Ovary (tissue), 9 donors: ENCODE data around the gene IFT52. TPM values are rescaled to one million over a fixed set of nuclear protein-coding genes. Genes with fewer than 3 reads are reported as not detected.

Source experiments
- DNase-seq, 5 donors: peaks; one replicate each; pipeline ENCODE4 v3.0.0-alpha.2; 2019 to 2020
- H3K27ac ChIP-seq, 2 donors: fragments of 200-600 bp; one replicate each; pipeline versions ENCODE4 v1.5.1 to v1.8.0; 2019 to 2022
- H3K27me3 ChIP-seq: fragments of 200-600 bp; one replicate; pipeline ENCODE4 v1.8.0; 2022
- H3K36me3 ChIP-seq: fragments of 200-600 bp; sonication (generic); one replicate; pipeline ENCODE4 v1.5.1; 2019
- H3K4me1 ChIP-seq: one replicate; pipeline ENCODE4 v1.8.1; 2013; ENCODE audit warnings: mild to moderate bottlenecking, moderate library complexity; ENCODE audit not compliant: insufficient read depth
- H3K4me3 ChIP-seq: fragments of 200-600 bp; sonication (generic); one replicate; pipeline ENCODE4 v1.5.1; 2017
- H3K9me3 ChIP-seq, 2 donors: fragments of 200-600 bp in 1 of 2; sonication (generic) in 1 of 2; one replicate each; pipeline versions ENCODE4 v1.5.1 to v1.8.1; 2013 to 2019; ENCODE audit warnings: mild to moderate bottlenecking in 1 of 2, moderate library complexity in 1 of 2
- CTCF ChIP-seq, 3 donors: fragments of 450-650 bp in 2 of 3; fragments of 200-600 bp in 1 of 3; IDR thresholded peaks; one replicate each; pipeline versions ENCODE4 v1.5.1 to v1.8.0; 2016 to 2022; ENCODE audit warnings: antibody characterized with exemption in 3 of 3, mild to moderate bottlenecking in 1 of 3
- EP300 ChIP-seq: sonication (generic); formaldehyde crosslinking; IDR thresholded peaks from one replicate; pipeline ENCODE4 v1.6.1; 2017; ENCODE audit warnings: antibody characterized with exemption
- POLR2A ChIP-seq: fragments of 450-650 bp; IDR thresholded peaks from one replicate; pipeline ENCODE4 v1.6.1; 2017; ENCODE audit warnings: antibody characterized with exemption, mild to moderate bottlenecking, moderate library complexity
- WGBS, 3 donors: extraction: QIAGEN DNeasy Blood & Tissue Kit in 1 of 3; methylation state at CpG; one replicate each; pipeline versions ENCODE4 v1.1.5 to v1.1.7; 2013 to 2017; 5-methylcytosine and 5-hydroxymethylcytosine counted together
- intact Hi-C, 4 donors: fragments of 100-400 bp; cut with DNase I; formaldehyde crosslinking; loops; one replicate each; pipeline versions ENCODE4 v1.11.0 to v1.15.1; 2022 to 2023
- polyA plus RNA-seq, 2 donors: library from polyadenylated mRNA; stranded (reverse); fragments of 200-250 nt in 1 of 2; fragments of 350-450 nt in 1 of 2; fragmentation: Illumina TruSeq in 1 of 2; extraction: RNeasy Lipid Tissue Mini Kit (QIAGEN cat#74804) in 1 of 2; gene quantifications; one replicate each; pipeline ENCODE4 v1.2.3, GENCODE V29; 2013 to 2014
- total RNA-seq, 7 donors: library from RNA; depleted of rRNA in 2 of 7; stranded (reverse); fragments of >200 nt in 2 of 7; fragmentation: NEBNext Ultra II Directional in 3 of 7; extraction: Animal tissue kit (Norgen Biotek cat#: 25700) in 3 of 7; gene quantifications; one replicate each; pipeline versions ENCODE4 v1.1.0 to v1.2.4, GENCODE V29; 2016 to 2023
- donor health status: DM: no; HTN: no; CAD: no; lungs with moderate emphysema.
- donor health status: DM: no; HTN: no; CAD: no.
- donor health status: Bipolar disorder and iron deficiency.
- donor health status: DM: yes; HTN: yes; CAD: no.
- donor health status: DM: no; HTN: no; CAD: no.
- donor health status: DM: yes; HTN: yes; CAD: no.

IFT52 gene
- total and polyA plus RNA-seq, 9 donors, result 32.7 to 55.0 (median 46.7) TPM

- DNase-seq, result no peak
- intact Hi-C loops, result no loop called here
- no peaks in the 10 kb centered on the region for H3K27me3 ChIP-seq
- H3K27ac ChIP-seq, result no peak overlapping the region
- TF ChIP-seq EP300 (no peak), POLR2A (no peak), CTCF (IDR thresholded peaks at IDR 0.05) (no peak)
- H3K9me3 ChIP-seq, result no peaks in the 10 kb centered on the region
- 63 to 74% (median 68%) methylated on average over 6 of the region's 6 CpGs for WGBS, 3 donors
- no peak overlapping the region for H3K4me3 ChIP-seq
- H3K4me1 ChIP-seq, result peaks cover 5% of the 10 kb centered on the region
- no peaks in the 10 kb centered on the region for H3K36me3 ChIP-seq
These were observed 74.9 kb downstream of the IFT52 start for GRCh38 chr20:43665466-43666176.

GRCh38 chr20:43666376-43667328, 75.9 kb downstream of the IFT52 start, which contains the start of gene MYBL2:
MYBL2 (plus strand) TSS chr20:43667114; CDS start chr20:43667284, 170 bp downstream.
- Histone ChIP-seq H3K27ac (no peak within 1 kb of the TSS), H3K36me3 (no peaks in the 10 kb centered on the region), H3K4me3 (peak within 1 kb of the TSS; percentile 2), H3K4me1 (peaks cover 5% of the 10 kb centered on the region), H3K27me3 (no peaks in the 10 kb centered on the region), H3K9me3 (no peaks in the 10 kb centered on the region)
- 9 to 19% (median 11%) methylated on average over 41 to 90 of the region's 90 CpGs for WGBS, 3 donors
- no peak for TF ChIP-seq EP300
- no peak for TF ChIP-seq CTCF (IDR thresholded peaks at IDR 0.05)
- no peak for TF ChIP-seq POLR2A
- intact Hi-C loops, result no loop called here
- DNase-seq, result peak in 4 of 5 donors; percentile 20 to 59 (median 40)

GRCh38 chr20:43667341-43668132, 76.8 kb downstream of the IFT52 start:
- H3K27me3 ChIP-seq, result no peaks in the 10 kb centered on the region
- intact Hi-C loops, result no loop called here
- no peak for TF ChIP-seq POLR2A
- no peak for TF ChIP-seq CTCF (IDR thresholded peaks at IDR 0.05)
- TF ChIP-seq EP300, result no peak
- no peaks in the 10 kb centered on the region for H3K36me3 ChIP-seq
- 3 to 6% (median 5%) methylated on average over 18 to 34 of the region's 34 CpGs for WGBS, 3 donors
- H3K4me1 ChIP-seq, result peaks cover 5% of the 10 kb centered on the region
- H3K4me3 ChIP-seq, result no peak overlapping the region
- DNase-seq, result no peak
- H3K9me3 ChIP-seq, result no peaks in the 10 kb centered on the region
- no peak overlapping the region for H3K27ac ChIP-seq

- no peaks in the 10 kb centered on the region for H3K9me3 ChIP-seq
- no peak overlapping the region for H3K4me3 ChIP-seq
- no peaks in the 10 kb centered on the region for H3K27me3 ChIP-seq
- DNase-seq, result no peak
- no peak overlapping the region for H3K27ac ChIP-seq
- no peak for TF ChIP-seq POLR2A
- no peak for TF ChIP-seq CTCF (IDR thresholded peaks at IDR 0.05)
- TF ChIP-seq EP300, result no peak
- intact Hi-C loops, result no loop called here
- 83 to 91% (median 88%) methylated on average over 3 of the region's 3 CpGs for WGBS, 3 donors
- H3K4me1 ChIP-seq, result peaks cover 5% of the 10 kb centered on the region
- H3K36me3 ChIP-seq, result no peaks in the 10 kb centered on the region
These were observed 78.6 kb downstream of the IFT52 start for GRCh38 chr20:43669332-43669731.
